ENCODE data around the gene AIF1L.
"Not testable (repeated sequence)": the region's sequence is repeated elsewhere in the genome, so short reads cannot be mapped to it uniquely, and the experiment has no call there.

The AIF1L gene

DNA sequence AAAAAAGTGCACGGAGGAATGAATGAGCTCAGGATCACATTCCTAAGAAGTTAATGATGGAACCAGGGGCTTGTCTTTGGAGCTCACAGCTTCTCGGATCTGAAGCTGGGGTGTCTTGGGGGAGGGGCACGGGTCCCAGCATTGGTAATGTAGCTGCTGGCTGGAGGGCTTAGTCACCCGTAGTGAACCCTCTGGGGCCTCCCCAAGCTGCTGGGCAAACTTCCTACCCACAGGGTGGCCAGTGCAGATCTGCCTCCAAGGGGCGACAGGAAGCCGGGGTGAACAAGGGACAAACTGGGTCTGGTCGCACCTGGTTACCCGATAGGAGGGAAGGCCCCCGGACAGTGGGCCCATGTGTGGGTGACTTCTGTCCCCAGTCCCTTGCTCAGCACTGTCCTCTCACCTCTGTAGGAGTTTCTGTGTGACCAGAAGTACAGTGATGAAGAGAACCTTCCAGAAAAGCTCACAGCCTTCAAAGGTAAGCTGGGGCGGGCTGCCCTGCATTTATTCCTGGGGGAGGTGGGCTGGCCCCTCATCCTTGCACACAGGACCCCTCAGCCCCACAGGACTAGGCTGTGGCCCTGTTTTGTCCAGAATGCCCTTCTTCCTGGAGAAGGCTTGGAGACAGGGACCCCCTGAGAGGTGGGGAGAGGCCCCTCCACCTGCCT, 15.0 kb downstream of the AIF1L start:
- DNase-seq (ENCODE audit: extremely low read depth, low read depth), result no peak
- no peak for TF ChIP-seq CTCF (IDR thresholded peaks at IDR 0.05; ENCODE audit: low read depth, low read length)

GRCh38 chr9:131111854-131112311, 15.6 kb downstream of the AIF1L start:
- DNase-seq (ENCODE audit: extremely low read depth, low read depth), result no peak
- no peak for TF ChIP-seq CTCF (IDR thresholded peaks at IDR 0.05; ENCODE audit: low read depth, low read length)

DNA sequence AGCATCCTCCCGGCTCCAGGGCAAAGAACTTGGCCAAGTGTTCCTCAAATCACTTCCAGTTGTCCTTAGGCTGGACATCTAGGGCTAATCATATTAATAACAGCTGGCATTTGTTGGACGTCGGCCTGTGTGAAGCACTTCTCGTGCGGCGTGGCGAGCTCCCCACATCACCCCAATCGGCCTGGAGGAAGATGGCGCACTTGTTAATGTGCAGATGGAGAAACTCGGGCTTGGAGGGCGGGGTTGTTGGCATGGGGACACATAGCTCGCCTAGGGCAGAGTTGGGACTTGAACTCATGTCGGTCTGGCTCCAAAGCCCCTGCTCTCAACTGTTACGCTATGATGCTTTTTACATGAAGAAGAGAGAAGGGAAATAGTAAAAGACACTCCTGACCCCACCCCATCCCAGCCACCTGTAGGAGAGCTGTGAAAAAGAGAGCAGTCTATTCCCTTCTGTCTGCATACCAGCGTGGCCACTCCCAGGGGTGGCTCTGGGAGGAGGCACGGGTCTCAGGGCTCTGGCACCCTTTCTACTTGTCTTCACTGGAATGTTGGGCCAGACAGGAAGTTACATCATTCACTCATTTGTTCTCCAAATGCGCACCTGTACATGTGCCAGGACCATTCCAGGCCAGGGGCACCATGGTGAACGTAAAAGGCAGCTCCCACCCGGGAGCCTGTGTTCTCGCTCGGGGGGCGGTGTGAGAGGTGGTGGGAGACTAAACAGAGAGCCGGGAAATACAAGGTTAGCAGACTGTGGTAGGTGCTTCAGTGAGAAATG, 16.2 kb downstream of the AIF1L start:
- DNase-seq (ENCODE audit: extremely low read depth, low read depth), result no peak
- TF ChIP-seq CTCF (IDR thresholded peaks at IDR 0.05; ENCODE audit: low read depth, low read length), result no peak

DNA sequence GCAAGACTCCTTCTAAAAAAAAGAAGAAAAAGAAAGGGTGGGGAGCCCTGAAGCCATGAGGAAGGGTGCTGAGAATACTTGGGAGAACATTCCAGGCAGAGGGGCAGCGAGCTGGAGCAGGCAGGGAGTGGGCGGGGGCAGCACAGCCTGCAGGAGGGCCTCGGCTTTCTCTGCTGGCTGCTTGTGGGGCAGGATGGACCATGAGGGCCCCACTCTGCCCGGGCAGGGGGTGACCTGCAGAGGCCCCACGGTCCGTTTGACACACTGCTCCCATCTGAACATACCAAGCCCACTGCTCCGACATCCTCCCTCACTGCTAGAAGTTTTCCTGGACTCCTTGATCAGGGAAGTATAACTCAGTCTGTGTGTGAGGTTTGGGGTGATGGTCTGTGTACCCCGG, 17.3 kb downstream of the AIF1L start:
- DNase-seq (ENCODE audit: extremely low read depth, low read depth), result no peak
- TF ChIP-seq CTCF (IDR thresholded peaks at IDR 0.05; ENCODE audit: low read depth, low read length), result no peak

DNA sequence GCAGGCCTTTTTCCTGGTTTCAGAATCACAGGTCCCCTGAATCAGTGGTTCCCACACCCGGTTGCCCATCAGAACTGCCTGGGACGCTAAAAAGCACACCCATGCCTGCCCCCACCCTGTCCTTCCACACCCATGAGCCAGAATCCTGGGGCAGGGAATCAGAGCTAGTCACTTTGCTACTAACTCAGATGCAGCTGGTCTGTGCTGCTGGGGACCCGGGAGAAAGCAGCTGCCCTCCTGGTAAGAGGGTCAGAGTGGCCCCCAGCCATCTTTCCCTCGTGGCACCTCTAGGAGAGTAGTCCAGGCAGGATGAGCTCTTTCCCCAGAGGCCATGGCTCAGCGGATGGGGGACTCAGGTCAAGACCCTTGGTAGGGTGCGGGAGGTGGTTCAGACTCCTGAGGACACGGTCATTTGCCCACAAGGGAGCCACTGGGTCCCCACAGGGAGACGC, 17.8 kb downstream of the AIF1L start:
- no peak for DNase-seq (ENCODE audit: extremely low read depth, low read depth)
- no peak for TF ChIP-seq CTCF (IDR thresholded peaks at IDR 0.05; ENCODE audit: low read depth, low read length)

- not testable (repeated sequence) for DNase-seq (ENCODE audit: extremely low read depth, low read depth)
These were observed 19.0 kb downstream of the AIF1L start for GRCh38 chr9:131115360-131115742.

DNA sequence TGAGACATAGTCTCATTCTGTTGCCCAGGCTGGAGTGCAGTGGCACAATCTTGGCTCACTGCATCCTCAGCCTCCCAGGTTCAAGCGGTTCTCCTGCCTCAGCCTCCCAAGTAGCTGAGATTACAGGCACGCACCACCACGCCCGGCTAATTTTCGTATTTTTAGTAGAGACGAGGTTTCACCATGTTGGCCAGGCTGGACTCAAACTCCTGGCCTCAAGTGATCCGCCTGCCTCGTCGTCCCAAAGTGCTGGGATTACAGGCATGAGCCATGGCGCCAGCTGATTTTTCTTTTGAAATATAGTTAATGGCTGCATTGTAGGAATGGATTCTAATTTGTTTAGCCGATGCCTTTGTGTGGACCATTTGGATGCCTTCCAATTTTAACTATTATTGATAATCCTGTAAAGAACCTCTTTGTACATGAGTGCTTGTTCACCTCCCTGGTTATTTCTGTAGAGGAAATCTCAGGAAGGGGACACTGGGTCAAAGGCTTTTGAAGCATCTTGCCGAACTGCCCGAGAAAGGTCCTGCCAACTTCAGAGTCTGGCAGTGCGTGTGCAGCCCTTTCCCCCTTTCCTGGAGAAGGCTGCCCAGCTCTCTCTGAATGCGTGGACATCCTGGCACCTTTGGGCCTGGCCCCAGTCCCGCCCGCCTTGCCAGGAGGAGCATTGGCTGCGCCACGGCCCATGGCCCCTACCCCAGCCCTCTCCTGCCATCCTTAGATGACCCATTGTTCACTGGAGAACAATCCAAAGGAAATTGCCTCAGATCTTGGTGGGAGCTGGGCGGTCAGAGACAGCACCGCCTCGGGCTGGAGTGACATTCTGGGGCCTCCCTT, 20.2 kb downstream of the AIF1L start:
- DNase-seq (ENCODE audit: extremely low read depth, low read depth), result no peak
- TF ChIP-seq CTCF (IDR thresholded peaks at IDR 0.05; ENCODE audit: low read depth, low read length), result no peak

Measured in AG09319 (cell line).